T-helper 1 cell treated with Interleukin-12 subunit alpha and Interleukin-12 subunit beta and Interleukin-4 antibody, amounts not matched to agents 30 ng/mL and 1 ng/mL, for 36 hours (primary cell): Measurements from ENCODE around the gene GGCX. TPM values are rescaled to one million over a fixed set of nuclear protein-coding genes. Genes with fewer than 3 reads are reported as not detected.

Experiments used
- total RNA-seq: library from RNA; stranded (reverse); gene quantifications from 2 replicates; pipeline ENCODE4 v1.2.3, GENCODE V29; 2022

GGCX gene
- total RNA-seq, 1 donor from 2014 or later, result 23.9 TPM

Other genes with a start within 250 kb of the GGCX start
- gene TGOLN2, start 233.5 kb downstream of the GGCX start, total RNA-seq, result 151 and 152 TPM in 2 replicates
- 27.0 and 32.2 TPM in 2 replicates for gene RETSAT, start 207.0 kb downstream of the GGCX start, total RNA-seq
- gene ELMOD3, start 206.7 kb downstream of the GGCX start, total RNA-seq, result 21.7 and 22.3 TPM in 2 replicates
- 181 and 216 TPM in 2 replicates for gene CAPG, start 151.1 kb downstream of the GGCX start, total RNA-seq
- gene SH2D6, start 142.8 kb downstream of the GGCX start, total RNA-seq, result 0.74 and 0.83 TPM in 2 replicates
- 288 and 294 TPM in 2 replicates for gene MAT2A, start 22.3 kb downstream of the GGCX start, total RNA-seq
- 146 and 147 TPM in 2 replicates for gene VAMP8, start 16.1 kb upstream of the GGCX start, total RNA-seq
- gene VAMP5, start 22.9 kb upstream of the GGCX start, total RNA-seq, result 60.8 and 68.7 TPM in 2 replicates
- 111 and 122 TPM in 2 replicates for gene RNF181, start 34.3 kb upstream of the GGCX start, total RNA-seq
- gene TMEM150A, start 41.2 kb upstream of the GGCX start, total RNA-seq, result 4.4 and 4.7 TPM in 2 replicates
- 44.8 and 45.2 TPM in 2 replicates for gene C2orf68, start 50.6 kb upstream of the GGCX start, total RNA-seq
- gene USP39, start 54.7 kb upstream of the GGCX start, total RNA-seq, result 76.3 and 81.8 TPM in 2 replicates
- gene SFTPB, start 106.7 kb upstream of the GGCX start, total RNA-seq, result not detected in 2 replicates
- 330 and 349 TPM in 2 replicates for gene GNLY, start 132.9 kb upstream of the GGCX start, total RNA-seq
- gene ATOH8, start 192.5 kb upstream of the GGCX start, total RNA-seq, result 1.8 and 2.1 TPM in 2 replicates